Measurements from ENCODE around the gene ZNF397. TPM values are rescaled to one million over a fixed set of nuclear protein-coding genes. Genes with fewer than 3 reads are reported as not detected.

The ZNF397 gene
- total and polyA plus RNA-seq, 2 donors = 16.7 to 39.7 TPM

- no peak for DNase-seq (ENCODE audit: extremely low spot score)
- Histone ChIP-seq H3K36me3 (ENCODE audit: insufficient read depth) (peaks cover 2% of the 10 kb centered on the region), H3K4me1 (ENCODE audit: insufficient read depth) (no peaks in the 10 kb centered on the region), H3K27ac (ENCODE audit: low read depth) (no peak overlapping the region), H3K4me3 (ENCODE audit: low read depth, low read length) (no peak overlapping the region)
- WGBS = 95% methylated on average over 3 of the region's 3 CpGs
Observed at GRCh38 chr18:35256947-35257346, 16.1 kb downstream of the ZNF397 start.

GRCh38 chr18:35264409-35264808 is 23.6 kb downstream of the ZNF397 start:
- Histone ChIP-seq H3K4me1 (ENCODE audit: insufficient read depth) (no peaks in the 10 kb centered on the region), H3K4me3 (ENCODE audit: low read depth, low read length) (no peak overlapping the region), H3K27ac (ENCODE audit: low read depth) (no peak overlapping the region), H3K36me3 (ENCODE audit: insufficient read depth) (peaks cover 3% of the 10 kb centered on the region)
- WGBS = 90% methylated on average over 2 of the region's 2 CpGs
- no peak for DNase-seq (ENCODE audit: extremely low spot score)

- peak; percentile 60 for DNase-seq (ENCODE audit: extremely low spot score)
- Histone ChIP-seq H3K4me1 (ENCODE audit: insufficient read depth) (no peaks in the 10 kb centered on the region), H3K27ac (ENCODE audit: low read depth) (peak overlapping the region; percentile 77), H3K36me3 (ENCODE audit: insufficient read depth) (peaks cover 3% of the 10 kb centered on the region), H3K4me3 (ENCODE audit: low read depth, low read length) (peak overlapping the region; percentile 66)
- 3% methylated on average over 48 of the region's 48 CpGs for WGBS
Observed at GRCh38 chr18:35267161-35267651, 26.4 kb downstream of the ZNF397 start.

GRCh38 chr18:35267809-35268208 is 27.0 kb downstream of the ZNF397 start:
- WGBS = 40% methylated on average over 30 of the region's 30 CpGs
- H3K4me1 ChIP-seq (ENCODE audit: insufficient read depth) = no peaks in the 10 kb centered on the region
- H3K27ac ChIP-seq (ENCODE audit: low read depth) = no peak overlapping the region
- peak overlapping the region; percentile 66 for H3K4me3 ChIP-seq (ENCODE audit: low read depth, low read length)
- H3K36me3 ChIP-seq (ENCODE audit: insufficient read depth) = no peaks in the 10 kb centered on the region
- DNase-seq (ENCODE audit: extremely low spot score) = no peak

- Histone ChIP-seq H3K4me3 (ENCODE audit: low read depth, low read length) (no peak overlapping the region), H3K36me3 (ENCODE audit: insufficient read depth) (no peaks in the 10 kb centered on the region), H3K4me1 (ENCODE audit: insufficient read depth) (no peaks in the 10 kb centered on the region), H3K27ac (ENCODE audit: low read depth) (no peak overlapping the region)
- 88% methylated on average over 2 of the region's 2 CpGs for whole genome bisulfite sequencing
- DNase-seq (ENCODE audit: extremely low spot score) = no peak
Observed at GRCh38 chr18:35268821-35269220, 28.0 kb downstream of the ZNF397 start.

- Histone ChIP-seq H3K36me3 (ENCODE audit: insufficient read depth) (no peaks in the 10 kb centered on the region), H3K4me1 (ENCODE audit: insufficient read depth) (no peaks in the 10 kb centered on the region)
Observed at GRCh38 chr18:35271656-35272055, 30.8 kb downstream of the ZNF397 start.

GRCh38 chr18:35276267-35276666 is 35.4 kb downstream of the ZNF397 start:
- H3K27ac ChIP-seq (ENCODE audit: low read depth) = no peak overlapping the region
- no peaks in the 10 kb centered on the region for H3K36me3 ChIP-seq (ENCODE audit: insufficient read depth)
- WGBS = 98% methylated on average over 3 of the region's 3 CpGs
- no peak for DNase-seq (ENCODE audit: extremely low spot score)
- no peak overlapping the region for H3K4me3 ChIP-seq (ENCODE audit: low read depth, low read length)
- H3K4me1 ChIP-seq (ENCODE audit: insufficient read depth) = no peaks in the 10 kb centered on the region

More at GRCh38 chr18:35271656-35272055, 30.8 kb downstream of the ZNF397 start:
- Histone ChIP-seq H3K4me3 (ENCODE audit: low read depth, low read length) (no peak overlapping the region), H3K27ac (ENCODE audit: low read depth) (no peak overlapping the region)
- no peak for DNase-seq (ENCODE audit: extremely low spot score)
- 95% methylated on average over 35 of the region's 35 CpGs for WGBS

- Histone ChIP-seq H3K4me3 (ENCODE audit: low read depth, low read length) (no peak overlapping the region), H3K27ac (ENCODE audit: low read depth) (no peak overlapping the region), H3K36me3 (ENCODE audit: insufficient read depth) (no peaks in the 10 kb centered on the region), H3K4me1 (ENCODE audit: insufficient read depth) (no peaks in the 10 kb centered on the region)
- DNase-seq (ENCODE audit: extremely low spot score) = no peak
Observed at GRCh38 chr18:35277633-35278032, 36.8 kb downstream of the ZNF397 start.

GRCh38 chr18:35278085-35278484 is 37.3 kb downstream of the ZNF397 start:
- no peak overlapping the region for H3K4me3 ChIP-seq (ENCODE audit: low read depth, low read length)
- no peaks in the 10 kb centered on the region for H3K36me3 ChIP-seq (ENCODE audit: insufficient read depth)
- 83% methylated on average over 1 of the region's 1 CpG for whole genome bisulfite sequencing
- no peak for DNase-seq (ENCODE audit: extremely low spot score)
- H3K4me1 ChIP-seq (ENCODE audit: insufficient read depth) = no peaks in the 10 kb centered on the region
- no peak overlapping the region for H3K27ac ChIP-seq (ENCODE audit: low read depth)

- no peak overlapping the region for H3K4me3 ChIP-seq (ENCODE audit: low read depth, low read length)
- H3K27ac ChIP-seq (ENCODE audit: low read depth) = no peak overlapping the region
- no peaks in the 10 kb centered on the region for H3K4me1 ChIP-seq (ENCODE audit: insufficient read depth)
- no peaks in the 10 kb centered on the region for H3K36me3 ChIP-seq (ENCODE audit: insufficient read depth)
- DNase-seq (ENCODE audit: extremely low spot score) = no peak
Observed at GRCh38 chr18:35278969-35279368, 38.1 kb downstream of the ZNF397 start.

GRCh38 chr18:35282353-35282752 is 41.5 kb downstream of the ZNF397 start:
- 82% methylated on average over 1 of the region's 1 CpG for WGBS
- H3K4me3 ChIP-seq (ENCODE audit: low read depth, low read length) = no peak overlapping the region
- DNase-seq (ENCODE audit: extremely low spot score) = no peak
- H3K4me1 ChIP-seq (ENCODE audit: insufficient read depth) = no peaks in the 10 kb centered on the region
- H3K27ac ChIP-seq (ENCODE audit: low read depth) = no peak overlapping the region
- H3K36me3 ChIP-seq (ENCODE audit: insufficient read depth) = no peaks in the 10 kb centered on the region

GRCh38 chr18:35283923-35284794 is 43.3 kb downstream of the ZNF397 start:
- no peak overlapping the region for H3K4me3 ChIP-seq (ENCODE audit: low read depth, low read length)
- DNase-seq (ENCODE audit: extremely low spot score) = no peak
- H3K27ac ChIP-seq (ENCODE audit: low read depth) = no peak overlapping the region
- H3K4me1 ChIP-seq (ENCODE audit: insufficient read depth) = no peaks in the 10 kb centered on the region
- 95% methylated on average over 7 of the region's 7 CpGs for WGBS
- H3K36me3 ChIP-seq (ENCODE audit: insufficient read depth) = no peaks in the 10 kb centered on the region

GRCh38 chr18:35284841-35285240 is 44.0 kb downstream of the ZNF397 start:
- WGBS = 97% methylated on average over 3 of the region's 3 CpGs
- H3K27ac ChIP-seq (ENCODE audit: low read depth) = no peak overlapping the region
- no peak for DNase-seq (ENCODE audit: extremely low spot score)
- no peaks in the 10 kb centered on the region for H3K36me3 ChIP-seq (ENCODE audit: insufficient read depth)
- no peak overlapping the region for H3K4me3 ChIP-seq (ENCODE audit: low read depth, low read length)
- no peaks in the 10 kb centered on the region for H3K4me1 ChIP-seq (ENCODE audit: insufficient read depth)

- Histone ChIP-seq H3K4me1 (ENCODE audit: insufficient read depth) (peaks cover 2% of the 10 kb centered on the region), H3K27ac (ENCODE audit: low read depth) (no peak overlapping the region), H3K36me3 (ENCODE audit: insufficient read depth) (no peaks in the 10 kb centered on the region), H3K4me3 (ENCODE audit: low read depth, low read length) (peak overlapping the region; percentile 59)
- no peak for DNase-seq (ENCODE audit: extremely low spot score)
- WGBS = 13% methylated on average over 6 of the region's 6 CpGs
Observed at GRCh38 chr18:35289293-35289692, 48.5 kb downstream of the ZNF397 start.

Data from urinary bladder (tissue), 4 donors.